ENCODE results near the gene RABAC1. TPM values are rescaled to one million over a fixed set of nuclear protein-coding genes. Genes with fewer than 3 reads are reported as not detected.

RABAC1 gene
- total RNA-seq, 1 experiment from 2014 or later: 94.0 TPM

DNA sequence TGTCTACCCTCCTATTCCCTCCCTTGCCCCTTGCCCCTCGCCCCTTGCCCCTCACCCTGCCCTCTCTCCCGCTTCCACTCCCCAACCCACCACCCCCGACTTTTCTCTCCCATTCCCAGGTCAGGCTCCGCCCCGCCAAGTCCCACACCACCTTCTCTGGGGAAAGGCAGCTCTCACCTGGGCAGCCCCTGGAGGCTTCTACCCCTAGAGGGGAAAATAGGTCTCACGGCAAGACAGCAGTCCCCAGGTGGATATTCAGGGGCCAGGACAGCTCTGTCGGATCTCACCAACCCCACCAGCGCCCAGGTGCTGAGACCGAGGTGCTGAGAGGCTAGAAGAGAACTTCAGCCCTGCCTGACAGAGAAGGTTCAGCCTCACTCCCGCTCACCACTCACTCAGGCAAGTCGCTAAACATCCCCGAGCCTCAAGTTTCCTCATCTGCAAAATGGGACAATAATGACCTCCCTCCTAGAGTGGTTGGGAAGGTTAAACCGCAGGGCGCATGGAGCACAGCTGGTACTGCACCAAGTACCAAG lies 29.5 kb downstream of the RABAC1 start:
- Histone ChIP-seq H3K4me2 (ENCODE audit: insufficient read depth, insufficient read length, low read length) (peak overlapping the region; percentile 52), H3K79me2 (ENCODE audit: insufficient read depth, low read length) (no peaks in the 10 kb centered on the region)

More for the DNA sequence above, 29.5 kb downstream of the RABAC1 start:
- no peak overlapping the region for H3K14ac ChIP-seq (ENCODE audit: insufficient read depth, low read length)
- no peaks in the 10 kb centered on the region for H3K9me3 ChIP-seq (ENCODE audit: control insufficient read depth, low read depth, low read length)
- no peak overlapping the region for H2AK5ac ChIP-seq (ENCODE audit: insufficient read length, low read length)
- H3K23ac ChIP-seq (ENCODE audit: insufficient read length, low read depth, low read length): no peak overlapping the region
- no CpG with 5 or more reads among the region's 14 CpGs for WGBS (ENCODE audit: extremely low coverage, insufficient read length, low lambda C conversion rate)
- no peak overlapping the region for H3K4ac ChIP-seq (ENCODE audit: low read depth, low read length)
- peaks cover 93% of the 10 kb centered on the region for H3K27me3 ChIP-seq (ENCODE audit: insufficient read depth, low read length)
- H3K18ac ChIP-seq (ENCODE audit: insufficient read length, low read depth, low read length): no peak overlapping the region
- no peak overlapping the region for H2BK15ac ChIP-seq (ENCODE audit: low read depth, low read length)
- no peak overlapping the region for H3K27ac ChIP-seq (ENCODE audit: insufficient read length, low read depth, low read length)
- H3T11ph ChIP-seq (ENCODE audit: low read length): no peak overlapping the region
- H3K36me3 Mint-ChIP-seq (ENCODE audit: insufficient read depth in 1 of 3, low read depth in 3 of 3): no peaks in the 10 kb centered on the region
- DNase-seq: no peak
- no peak overlapping the region for H3K27ac Mint-ChIP-seq
- H3K9me3 Mint-ChIP-seq: peaks cover 0 to 3% of the 10 kb centered on the region in 2 experiments; a peak in 3 of 5 replicates
- H3K4me1 Mint-ChIP-seq: peaks cover 21 to 45% of the 10 kb centered on the region in 2 experiments
- TF ChIP-seq CTCF (conservative IDR thresholded peaks at IDR 0.05): no peak
- H4K20me1 ChIP-seq (ENCODE audit: control insufficient read depth, insufficient read depth, insufficient read length): no peaks in the 10 kb centered on the region
- H3K9ac ChIP-seq (ENCODE audit: extremely low read depth, insufficient read length, low read length): no peak overlapping the region
- no peaks in the 10 kb centered on the region; the same call in 1 of the 2 replicates for H3K27me3 Mint-ChIP-seq (ENCODE audit: low read depth)
- H3K23me2 ChIP-seq (ENCODE audit: insufficient read length, low read depth, low read length, poor library complexity, severe bottlenecking): peaks cover 2% of the 10 kb centered on the region
- H4K8ac ChIP-seq (replicated peaks; ENCODE audit: insufficient read length, low read depth, low read length): no peak overlapping the region
- no peak overlapping the region for H2BK5ac ChIP-seq (ENCODE audit: insufficient read length, low read length)
- H4K91ac ChIP-seq (ENCODE audit: insufficient read length, low read depth, low read length): no peak overlapping the region
- no peak overlapping the region for H2BK12ac ChIP-seq (ENCODE audit: insufficient read length, low read depth, low read length)
- H2AFZ ChIP-seq (ENCODE audit: low read length): no peak overlapping the region
- H3K56ac ChIP-seq (ENCODE audit: insufficient read length, low read depth, low read length): no peak overlapping the region
- H3K4me1 ChIP-seq (ENCODE audit: insufficient read depth, low read length): peaks cover 5% of the 10 kb centered on the region; the same call in 1 of the 2 replicates
- H3K4me3 Mint-ChIP-seq: peak overlapping the region in 1 of 2 experiments; percentile 74; a peak in 3 of 5 replicates
- no peaks in the 10 kb centered on the region for H3K79me1 ChIP-seq (ENCODE audit: insufficient read depth, low read depth, low read length, poor library complexity, severe bottlenecking)
- H2BK20ac ChIP-seq (ENCODE audit: low read depth, low read length, poor library complexity, severe bottlenecking): no peak overlapping the region
- H2BK120ac ChIP-seq (ENCODE audit: low read depth, low read length, poor library complexity, severe bottlenecking): no peak overlapping the region
- H4K5ac ChIP-seq (ENCODE audit: insufficient read length, low read depth, low read length): no peak overlapping the region
